AG04450 (cell line): Measurements from ENCODE around the gene OPA3. TPM values are rescaled to one million over a fixed set of nuclear protein-coding genes. Genes with fewer than 3 reads are reported as not detected.

ENCODE experiments used
- CTCF ChIA-PET: fragments of 300-600, 350-600 bp; formaldehyde crosslinking; extraction: SDS; loops from one replicate; lab custom pipeline; 2022; ENCODE audit warnings: antibody characterized with exemption, inconsistent platforms; lab: Charles Lee
- POLR2A ChIA-PET: fragments of 350-600 bp; formaldehyde crosslinking; extraction: SDS; loops from one replicate; lab custom pipeline; 2021; ENCODE audit warnings: antibody characterized with exemption, inconsistent platforms; lab: Yijun Ruan, JAX
- DNase-seq: peaks from one replicate; pipeline ENCODE4 v3.0.0-alpha.2; 2011; ENCODE audit warnings: low read depth, low spot score
- H3K27ac ChIP-seq: one replicate; pipeline ENCODE4 v1.5.1; 2012; ENCODE audit warnings: low read depth, low read length, control low read depth
- H3K27me3 ChIP-seq: one replicate; pipeline ENCODE4 v1.6.0; 2012; ENCODE audit warnings: low read length; ENCODE audit not compliant: control insufficient read depth, insufficient read depth
- H3K4me3 ChIP-seq: 2 replicates; pipeline ENCODE4 v1.5.1; 2011; ENCODE audit warnings: mild to moderate bottlenecking, low read depth, low read length, control low read depth
- H3K9me3 ChIP-seq: 2 replicates; pipeline ENCODE4 v1.5.1; 2012; ENCODE audit warnings: low read length; ENCODE audit not compliant: control insufficient read depth, insufficient read depth
- CTCF ChIP-seq: IDR thresholded peaks from 2 replicates; pipeline ENCODE4 v1.5.1; 2011; ENCODE audit warnings: low read depth, low read length, control low read depth, inconsistent platforms
- polyA plus RNA-seq: library from polyadenylated mRNA; depleted of rRNA; stranded (reverse); fragments of >200 nt; gene quantifications from 2 replicates; pipeline ENCODE4 v1.2.3, GENCODE V29; 2011

Gene OPA3
- polyA plus RNA-seq, 1 experiment: 12.2 TPM

GRCh38 chr19:45527731-45528130 is 56.9 kb downstream of the OPA3 start:
- DNase-seq: no peak
- 0 out of 2 replicates have a peak, but pooled peaks have one; percentile 5 for TF ChIP-seq CTCF
- CTCF ChIA-PET: interaction anchor here (1.0 kb wide), 1 partner anchor 31 kb away, joined by 6 read pairs; no protein-coding TSS in a partner anchor
- Histone ChIP-seq H3K4me3 (no peak overlapping the region), H3K9me3 (peaks cover 17% of the 10 kb centered on the region), H3K27ac (peak overlapping the region; percentile 31), H3K27me3 (no peaks in the 10 kb centered on the region)
- POLR2A ChIA-PET: interaction anchor here (0.7 to 1.7 kb wide), 2 partner anchors 19 to 49 kb away, joined by 3 to 4 read pairs; no protein-coding TSS in a partner anchor

GRCh38 chr19:45526971-45527370 is 57.6 kb downstream of the OPA3 start:
- POLR2A ChIA-PET: interaction anchor here (0.6 to 0.7 kb wide), 3 partner anchors 11 to 250 kb away, joined by 3 to 4 read pairs (median 3); no protein-coding TSS in a partner anchor
- H3K9me3 ChIP-seq: peaks cover 17% of the 10 kb centered on the region
- H3K27me3 ChIP-seq: no peaks in the 10 kb centered on the region
- CTCF ChIA-PET: interaction anchor here (0.6 to 1.6 kb wide), 4 partner anchors 31 to 115 kb away, joined by 3 to 6 read pairs (median 4); no protein-coding TSS in a partner anchor
- no peak overlapping the region for H3K27ac ChIP-seq
- DNase-seq: no peak
- no peak overlapping the region for H3K4me3 ChIP-seq
- no peak for TF ChIP-seq CTCF

- H3K27ac ChIP-seq: no peak overlapping the region
- no peak overlapping the region for H3K4me3 ChIP-seq
- TF ChIP-seq CTCF: no peak
- peaks cover 17% of the 10 kb centered on the region for H3K9me3 ChIP-seq
- ChIA-PET CTCF (interaction anchor here (1.2 to 1.6 kb wide), 2 partner anchors 40 to 116 kb away, joined by 4 to 5 read pairs; no protein-coding TSS in a partner anchor), POLR2A (interaction anchor here (0.6 kb wide), 1 partner anchor 12 kb away, joined by 3 read pairs; no protein-coding TSS in a partner anchor)
- no peak for DNase-seq
- no peaks in the 10 kb centered on the region for H3K27me3 ChIP-seq
These were observed 58.5 kb downstream of the OPA3 start for GRCh38 chr19:45526143-45526542.

GRCh38 chr19:45524575-45525129 is 60.0 kb downstream of the OPA3 start:
- TF ChIP-seq CTCF: no peak

More at GRCh38 chr19:45524575-45525129, 60.0 kb downstream of the OPA3 start:
- no peak for DNase-seq
- CTCF ChIA-PET: interaction anchor here (0.7 to 1.2 kb wide), 3 partner anchors 40 to 117 kb away, joined by 3 to 7 read pairs (median 4); no protein-coding TSS in a partner anchor
- Histone ChIP-seq H3K4me3 (no peak overlapping the region), H3K27me3 (no peaks in the 10 kb centered on the region), H3K27ac (no peak overlapping the region), H3K9me3 (peaks cover 8% of the 10 kb centered on the region; the same call in 1 of the 2 replicates)
- POLR2A ChIA-PET: interaction anchor here (0.6 kb wide), 1 partner anchor 82 kb away, joined by 5 read pairs; no protein-coding TSS in a partner anchor
